NB4 (cell line): Measurements from ENCODE around the gene ARVCF.

ENCODE experiments used
- DNase-seq: peaks from one replicate; pipeline ENCODE4 v3.0.0; 2010; ENCODE audit warnings: low read depth
- H3K4me3 ChIP-seq: one replicate; pipeline ENCODE4 v1.5.1; 2011; ENCODE audit warnings: mild to moderate bottlenecking, low read depth, low read length, moderate library complexity
- CTCF ChIP-seq: IDR thresholded peaks from one replicate; pipeline ENCODE4 v1.5.1; 2012; ENCODE audit warnings: low read depth, low read length
- MAX ChIP-seq: IDR thresholded peaks from 2 replicates; pipeline ENCODE4 v1.6.1; 2011; ENCODE audit warnings: low read depth, low read length
- MYC ChIP-seq: IDR thresholded peaks from 2 replicates; pipeline ENCODE4 v1.6.1; 2011; ENCODE audit warnings: low read depth, low read length
- POLR2A ChIP-seq: IDR thresholded peaks from 2 replicates; pipeline ENCODE4 v1.6.1; 2011; ENCODE audit warnings: mild to moderate bottlenecking; ENCODE audit not compliant: insufficient read length; ENCODE audit errors: extremely low read depth

Gene ARVCF

GRCh38 chr22:19993926-19994325, 22.7 kb downstream of the ARVCF start:
- no peak for TF ChIP-seq MAX
- TF ChIP-seq MYC, result no peak
- TF ChIP-seq CTCF, result no peak
- TF ChIP-seq POLR2A, result no peak
- DNase-seq, result no peak

GRCh38 chr22:19992921-19993355, 23.7 kb downstream of the ARVCF start:
- TF ChIP-seq MYC (no peak), POLR2A (no peak), MAX (no peak), CTCF (no peak)
- no peak overlapping the region for H3K4me3 ChIP-seq
- DNase-seq, result no peak

More at GRCh38 chr22:19993926-19994325, 22.7 kb downstream of the ARVCF start:
- no peak overlapping the region for H3K4me3 ChIP-seq

GRCh38 chr22:19992481-19992911, 24.1 kb downstream of the ARVCF start:
- H3K4me3 ChIP-seq, result no peak overlapping the region
- DNase-seq, result no peak
- TF ChIP-seq MYC (no peak), CTCF (no peak), POLR2A (no peak), MAX (no peak)

- H3K4me3 ChIP-seq, result no peak overlapping the region
- no peak for DNase-seq
- TF ChIP-seq CTCF (no peak), POLR2A (no peak), MAX (no peak), MYC (no peak)
These were observed 24.8 kb downstream of the ARVCF start for GRCh38 chr22:19991645-19992451.

- H3K4me3 ChIP-seq, result no peak overlapping the region
- no peak for DNase-seq
- TF ChIP-seq POLR2A (no peak), MYC (no peak), MAX (no peak), CTCF (no peak)
These were observed 25.3 kb downstream of the ARVCF start for GRCh38 chr22:19991395-19991644.
